ENCODE data around the gene ANLN. TPM values are rescaled to one million over a fixed set of nuclear protein-coding genes. Genes with fewer than 3 reads are reported as not detected.
"Not testable (repeated sequence)": the region's sequence is repeated elsewhere in the genome, so short reads cannot be mapped to it uniquely, and the experiment has no call there.

ANLN gene
- polyA plus RNA-seq, 1 donor (not counting 4 experiments of a cell fraction or from before 2014, with no cell fraction given) = 65.8 TPM

DNA sequence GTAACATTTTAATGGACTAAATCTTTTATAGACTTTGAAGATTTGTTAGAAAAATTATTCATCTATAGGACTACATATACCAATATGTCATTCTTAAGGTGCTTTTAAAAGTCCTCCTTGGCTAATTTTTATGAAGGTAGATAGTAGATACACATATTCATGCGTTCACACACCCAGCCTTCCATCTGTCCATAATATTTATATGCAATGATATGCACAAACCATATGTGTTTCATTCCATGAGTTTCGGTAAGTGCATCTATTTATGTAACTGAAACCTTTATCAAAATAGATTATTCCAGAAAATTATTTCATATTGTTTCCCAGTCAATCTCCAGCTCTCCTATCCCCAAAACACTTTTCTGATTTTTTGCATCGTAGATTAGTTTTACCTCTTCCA is 101.7 kb downstream of the ANLN start:
- Histone ChIP-seq H4K20me1 (ENCODE audit: control insufficient read depth, extremely low read depth, insufficient read depth, low read length) (no peaks in the 10 kb centered on the region), H2AFZ (ENCODE audit: control insufficient read depth, low read length) (no peak overlapping the region), H3K4me2 (ENCODE audit: control insufficient read depth, extremely low read depth, insufficient read depth, low read depth, low read length) (no peak overlapping the region), H3K27ac (ENCODE audit: control insufficient read depth, insufficient read depth, low read length) (no peak overlapping the region), H3K9me3 (ENCODE audit: control insufficient read depth, low read depth, low read length) (no peaks in the 10 kb centered on the region), H3K9ac (ENCODE audit: control insufficient read depth, extremely low read depth, insufficient read depth, low read length) (no peak overlapping the region), H3K4me3 (ENCODE audit: control insufficient read depth in 2 of 3, extremely low read depth in 1 of 3, insufficient read depth in 2 of 3, low read depth in 1 of 3, low read length in 3 of 3) (no peak overlapping the region), H3K4me1 (ENCODE audit: control insufficient read depth, extremely low read depth, insufficient read depth, low read length) (peaks cover under 1% of the 10 kb centered on the region), H3K79me2 (ENCODE audit: control insufficient read depth, insufficient read depth, low read length) (no peaks in the 10 kb centered on the region), H3K27me3 (ENCODE audit: control insufficient read depth, extremely low read depth, insufficient read depth, low read length) (no peaks in the 10 kb centered on the region), H3K9me1 (ENCODE audit: control insufficient read depth, extremely low read depth, insufficient read depth, low read length) (no peaks in the 10 kb centered on the region), H3K36me3 (ENCODE audit: control insufficient read depth in 2 of 2, extremely low read depth in 1 of 2, insufficient read depth in 2 of 2, low read length in 2 of 2) (no peaks in the 10 kb centered on the region)
- DNase-seq (ENCODE audit: low read depth, low spot score) (no peak), FAIRE-seq (no peak)
- TF ChIP-seq EZH2 (IDR thresholded peaks at IDR 0.05; ENCODE audit: low read length) = no peak
- TF ChIP-seq, protein P1, sequence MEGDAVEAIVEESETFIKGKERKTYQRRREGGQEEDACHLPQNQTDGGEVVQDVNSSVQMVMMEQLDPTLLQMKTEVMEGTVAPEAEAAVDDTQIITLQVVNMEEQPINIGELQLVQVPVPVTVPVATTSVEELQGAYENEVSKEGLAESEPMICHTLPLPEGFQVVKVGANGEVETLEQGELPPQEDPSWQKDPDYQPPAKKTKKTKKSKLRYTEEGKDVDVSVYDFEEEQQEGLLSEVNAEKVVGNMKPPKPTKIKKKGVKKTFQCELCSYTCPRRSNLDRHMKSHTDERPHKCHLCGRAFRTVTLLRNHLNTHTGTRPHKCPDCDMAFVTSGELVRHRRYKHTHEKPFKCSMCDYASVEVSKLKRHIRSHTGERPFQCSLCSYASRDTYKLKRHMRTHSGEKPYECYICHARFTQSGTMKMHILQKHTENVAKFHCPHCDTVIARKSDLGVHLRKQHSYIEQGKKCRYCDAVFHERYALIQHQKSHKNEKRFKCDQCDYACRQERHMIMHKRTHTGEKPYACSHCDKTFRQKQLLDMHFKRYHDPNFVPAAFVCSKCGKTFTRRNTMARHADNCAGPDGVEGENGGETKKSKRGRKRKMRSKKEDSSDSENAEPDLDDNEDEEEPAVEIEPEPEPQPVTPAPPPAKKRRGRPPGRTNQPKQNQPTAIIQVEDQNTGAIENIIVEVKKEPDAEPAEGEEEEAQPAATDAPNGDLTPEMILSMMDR (optimal IDR thresholded peaks at IDR 0.05 in 1 of 3, IDR thresholded peaks at IDR 0.05 in 1 of 3, conservative IDR thresholded peaks at IDR 0.05 in 1 of 3; ENCODE audit: extremely low read depth in 1 of 3, insufficient read depth in 2 of 3, low read length in 3 of 3) = no peak
- dilution Hi-C loops (cut with MboI; ENCODE audit: extremely low pct_ligation_motif_present, low sequenced_read_pairs) = loop anchor here (25.0 kb wide), 2 partner anchors 171 to 721 kb away; no protein-coding TSS in a partner anchor

DNA sequence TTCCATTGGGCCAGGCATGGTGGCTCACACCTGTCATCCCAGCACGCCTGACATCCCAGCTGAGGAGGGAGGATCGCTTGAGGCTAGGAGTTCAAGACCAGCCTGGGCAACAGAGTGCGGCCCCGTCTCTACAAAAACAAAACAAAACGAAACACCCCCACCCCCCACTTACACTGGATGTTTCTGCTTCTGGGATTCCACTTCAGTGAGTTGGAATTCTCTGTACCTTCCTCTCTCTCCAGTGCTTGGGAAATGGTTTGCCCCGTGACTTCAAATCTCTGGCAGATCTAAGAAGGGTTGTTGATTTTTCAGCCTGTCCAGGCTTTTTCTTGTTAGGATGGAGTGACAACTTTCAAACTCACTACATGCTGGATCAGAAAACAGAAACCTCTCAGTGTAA is 106.9 kb downstream of the ANLN start:
- Histone ChIP-seq H3K4me1 (ENCODE audit: control insufficient read depth, extremely low read depth, insufficient read depth, low read length) (peaks cover 24% of the 10 kb centered on the region), H4K20me1 (ENCODE audit: control insufficient read depth, extremely low read depth, insufficient read depth, low read length) (no peaks in the 10 kb centered on the region), H3K79me2 (ENCODE audit: control insufficient read depth, insufficient read depth, low read length) (no peaks in the 10 kb centered on the region), H3K9me3 (ENCODE audit: control insufficient read depth, low read depth, low read length) (no peaks in the 10 kb centered on the region), H3K27me3 (ENCODE audit: control insufficient read depth, extremely low read depth, insufficient read depth, low read length) (no peaks in the 10 kb centered on the region), H3K27ac (ENCODE audit: control insufficient read depth, insufficient read depth, low read length) (peak overlapping the region; percentile 83), H2AFZ (ENCODE audit: control insufficient read depth, low read length) (no peak overlapping the region), H3K4me2 (ENCODE audit: control insufficient read depth, extremely low read depth, insufficient read depth, low read depth, low read length) (peak overlapping the region; percentile 74), H3K36me3 (ENCODE audit: control insufficient read depth in 2 of 2, extremely low read depth in 1 of 2, insufficient read depth in 2 of 2, low read length in 2 of 2) (no peaks in the 10 kb centered on the region), H3K4me3 (ENCODE audit: control insufficient read depth in 2 of 3, extremely low read depth in 1 of 3, insufficient read depth in 2 of 3, low read depth in 1 of 3, low read length in 3 of 3) (no peak overlapping the region), H3K9me1 (ENCODE audit: control insufficient read depth, extremely low read depth, insufficient read depth, low read length) (no peaks in the 10 kb centered on the region), H3K9ac (ENCODE audit: control insufficient read depth, extremely low read depth, insufficient read depth, low read length) (peak overlapping the region; percentile 68)
- DNase-seq (ENCODE audit: low read depth, low spot score) (no peak), FAIRE-seq (peak; percentile 17)
- dilution Hi-C loops (cut with MboI; ENCODE audit: extremely low pct_ligation_motif_present, low sequenced_read_pairs) = loop anchor here (25.0 kb wide), 2 partner anchors 166 to 716 kb away; no protein-coding TSS in a partner anchor
- TF ChIP-seq, protein P1 (optimal IDR thresholded peaks at IDR 0.05 in 1 of 3, IDR thresholded peaks at IDR 0.05 in 1 of 3, conservative IDR thresholded peaks at IDR 0.05 in 1 of 3; ENCODE audit: extremely low read depth in 1 of 3, insufficient read depth in 2 of 3, low read length in 3 of 3) = no peak
- TF ChIP-seq EZH2 (IDR thresholded peaks at IDR 0.05; ENCODE audit: low read length) = no peak

DNA sequence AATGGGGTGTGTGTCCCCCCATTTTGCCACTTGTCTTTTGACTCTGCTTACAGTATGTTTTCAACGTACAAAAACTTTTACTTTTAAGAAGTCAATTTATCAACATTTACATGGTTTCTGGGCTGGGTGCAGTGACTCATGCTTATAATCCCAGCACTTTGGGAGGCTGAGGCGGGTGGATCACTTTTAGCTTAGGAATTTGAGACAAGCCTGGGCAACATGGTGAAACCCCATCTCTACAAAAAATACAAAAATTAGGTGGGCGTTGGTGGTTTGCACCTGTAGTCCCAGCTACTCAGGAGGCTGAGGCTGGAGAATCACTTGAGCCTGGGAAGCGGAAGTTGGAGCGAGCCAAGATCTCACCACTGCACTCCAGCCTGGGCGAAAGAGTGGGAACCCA is 107.5 kb downstream of the ANLN start:
- Histone ChIP-seq H2AFZ (ENCODE audit: control insufficient read depth, low read length) (peak overlapping the region; percentile 70), H3K4me1 (ENCODE audit: control insufficient read depth, extremely low read depth, insufficient read depth, low read length) (peaks cover 24% of the 10 kb centered on the region), H3K4me2 (ENCODE audit: control insufficient read depth, extremely low read depth, insufficient read depth, low read depth, low read length) (peak overlapping the region; percentile 74), H3K9ac (ENCODE audit: control insufficient read depth, extremely low read depth, insufficient read depth, low read length) (peak overlapping the region; percentile 68), H3K4me3 (ENCODE audit: control insufficient read depth in 2 of 3, extremely low read depth in 1 of 3, insufficient read depth in 2 of 3, low read depth in 1 of 3, low read length in 3 of 3) (peak overlapping the region in 1 of 3 experiments; percentile 54), H3K27ac (ENCODE audit: control insufficient read depth, insufficient read depth, low read length) (peak overlapping the region; percentile 83)
- DNase-seq (ENCODE audit: low read depth, low spot score); H3K27me3 ChIP-seq (ENCODE audit: control insufficient read depth, extremely low read depth, insufficient read depth, low read length); H3K9me1 ChIP-seq (ENCODE audit: control insufficient read depth, extremely low read depth, insufficient read depth, low read length); H3K79me2 ChIP-seq (ENCODE audit: control insufficient read depth, insufficient read depth, low read length); H3K36me3 ChIP-seq (ENCODE audit: control insufficient read depth in 2 of 2, extremely low read depth in 1 of 2, insufficient read depth in 2 of 2, low read length in 2 of 2); H4K20me1 ChIP-seq (ENCODE audit: control insufficient read depth, extremely low read depth, insufficient read depth, low read length); H3K9me3 ChIP-seq (ENCODE audit: control insufficient read depth, low read depth, low read length): not testable (repeated sequence)
- FAIRE-seq = peak; percentile 39
- dilution Hi-C loops (cut with MboI; ENCODE audit: extremely low pct_ligation_motif_present, low sequenced_read_pairs) = loop anchor here (25.0 kb wide), 2 partner anchors 165 to 715 kb away; no protein-coding TSS in a partner anchor

All from keratinocyte (primary cell).